Left lung (tissue), 10 donors: Measurements from ENCODE around the gene SHLD1. TPM values are rescaled to one million over a fixed set of nuclear protein-coding genes. Genes with fewer than 3 reads are reported as not detected.
A peak's percentile ranks its signal among the peaks of the same experiment; 100 is the strongest.

ENCODE experiments used
- ATAC-seq: fragments of 200-7000 bp; cut with Tn5 transposase; one replicate; pipeline ENCODE4 v1.9.1; 2020; ENCODE audit warnings: moderate library complexity
- DNase-seq, 4 donors: peaks; one replicate each; pipeline ENCODE4 v3.0.0-alpha.2; 2013 to 2020
- H3K27ac ChIP-seq, 2 donors: fragments of 200-600 bp; sonication (generic) in 1 of 2; one replicate each; pipeline versions ENCODE4 v1.5.0 to v1.8.0; 2020 to 2021
- H3K27me3 ChIP-seq, 2 donors: fragments of 200-600 bp; sonication (generic) in 1 of 2; one replicate each; pipeline versions ENCODE4 v1.5.0 to v1.8.0; 2020 to 2021
- H3K36me3 ChIP-seq, 2 donors: fragments of 200-600 bp; sonication (generic) in 1 of 2; one replicate each; pipeline versions ENCODE4 v1.5.0 to v1.8.0; 2020 to 2021
- H3K4me1 ChIP-seq, 2 donors: fragments of 200-600 bp; one replicate each; pipeline ENCODE4 v1.8.0; 2021
- H3K4me3 ChIP-seq, 2 donors: fragments of 200-600 bp; sonication (generic) in 1 of 2; one replicate each; pipeline versions ENCODE4 v1.5.0 to v1.8.0; 2020 to 2021; ENCODE audit warnings: mild to moderate bottlenecking in 1 of 2
- H3K9me3 ChIP-seq, 2 donors: fragments of 200-600 bp; sonication (generic) in 1 of 2; one replicate each; pipeline versions ENCODE4 v1.5.0 to v1.8.0; 2020 to 2021
- CTCF ChIP-seq, 2 donors: fragments of 200-600 bp; sonication (generic) in 1 of 2; IDR thresholded peaks; one replicate each; pipeline versions ENCODE4 v1.5.0 to v1.8.0; 2021; ENCODE audit warnings: antibody characterized with exemption in 2 of 2
- intact Hi-C, 2 donors: fragments of 100-400 bp; cut with DNase I; formaldehyde crosslinking; loops; one replicate each; pipeline versions ENCODE4 v1.11.2 to v1.14.2; 2022
- polyA plus RNA-seq, 6 donors: library from polyadenylated mRNA; unstranded; fragments of 120-200 nt; gene quantifications; one replicate each; pipeline ENCODE4 v1.2.1, GENCODE V29; 2013; ENCODE audit not compliant: insufficient read length in 6 of 6
- total RNA-seq, 2 donors: library from RNA; stranded (reverse); fragmentation: NEBNext Ultra II Directional; extraction: Animal tissue kit (Norgen Biotek cat#: 25700); gene quantifications; one replicate each; pipeline ENCODE4 v1.2.1, GENCODE V29; 2021
- donor health status: DM: no; HTN: yes; CAD: no.
- donor health status: DM: no; HTN: no; CAD: no.

Gene SHLD1
- total and polyA plus RNA-seq, 8 donors = 5.4 to 8.9 (median 7.7) TPM

DNA sequence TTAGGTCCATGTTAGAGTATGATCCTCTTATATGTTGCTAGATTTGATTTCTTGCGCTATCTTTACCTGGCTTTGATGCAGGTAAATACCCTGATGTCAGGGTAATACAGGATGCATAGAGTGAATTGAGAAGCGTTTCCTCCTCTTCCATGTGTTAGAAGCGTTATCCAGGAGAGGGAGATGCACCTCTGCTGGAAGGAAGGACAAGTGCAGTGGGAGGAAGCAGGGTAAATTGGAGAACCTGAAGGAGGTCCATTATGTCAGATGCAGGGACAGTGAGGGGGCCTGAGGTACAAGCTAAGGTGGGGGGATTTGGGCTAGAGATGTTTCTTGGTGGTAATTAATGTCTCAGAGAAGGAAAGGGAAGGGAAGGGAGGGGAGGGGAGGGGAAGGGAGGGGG, 7.7 kb downstream of the SHLD1 start:
- DNase-seq (no peak), ATAC-seq (no peak)
- Histone ChIP-seq H3K4me1 (no peaks in the 10 kb centered on the region), H3K27ac (no peak overlapping the region), H3K36me3 (peaks cover 0 to 10% of the 10 kb centered on the region in 2 donors), H3K4me3 (no peak overlapping the region), H3K27me3 (no peaks in the 10 kb centered on the region), H3K9me3 (no peaks in the 10 kb centered on the region)
- TF ChIP-seq CTCF (IDR thresholded peaks at IDR 0.05) = no peak
- intact Hi-C loops = no loop called here

DNA sequence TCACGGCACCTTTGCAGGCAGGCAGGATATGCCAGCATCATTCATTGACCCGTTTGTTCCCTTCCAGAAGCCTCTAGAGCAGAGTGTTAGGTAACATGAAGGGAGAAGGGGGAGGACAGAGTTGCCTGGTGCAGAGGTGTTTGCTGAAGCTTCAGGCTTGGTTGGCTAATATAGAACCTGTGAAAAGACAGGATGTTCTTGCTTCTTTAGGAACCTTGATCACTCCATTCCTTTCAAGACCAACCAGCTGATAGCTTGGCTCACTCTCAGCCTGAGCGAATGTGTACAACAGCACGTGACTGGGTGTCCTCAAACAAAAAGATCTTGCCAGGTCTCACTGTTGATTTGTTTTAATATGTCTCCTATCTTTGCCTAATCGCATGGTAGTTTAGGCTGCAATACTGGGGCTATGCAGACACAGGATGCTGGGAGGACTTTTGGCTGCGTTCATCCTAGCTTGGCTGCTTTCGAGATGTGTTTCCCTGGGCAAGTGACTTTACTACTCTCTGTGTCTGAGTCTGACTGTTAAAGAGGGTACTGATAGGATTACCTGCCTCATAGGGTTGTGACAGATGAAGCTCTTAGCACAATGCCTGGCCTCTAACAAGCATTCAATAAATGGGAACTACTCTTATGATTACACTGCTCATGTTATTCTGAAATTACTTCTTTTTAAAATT, 16.0 kb downstream of the SHLD1 start:
- Histone ChIP-seq H3K4me3 (no peak overlapping the region), H3K36me3 (no peaks in the 10 kb centered on the region), H3K4me1 (peaks cover 0 to 12% of the 10 kb centered on the region in 2 donors), H3K27me3 (no peaks in the 10 kb centered on the region), H3K27ac (no peak overlapping the region), H3K9me3 (no peaks in the 10 kb centered on the region)
- DNase-seq (no peak), ATAC-seq (no peak)
- no peak for TF ChIP-seq CTCF (IDR thresholded peaks at IDR 0.05)
- intact Hi-C loops = no loop called here

DNA sequence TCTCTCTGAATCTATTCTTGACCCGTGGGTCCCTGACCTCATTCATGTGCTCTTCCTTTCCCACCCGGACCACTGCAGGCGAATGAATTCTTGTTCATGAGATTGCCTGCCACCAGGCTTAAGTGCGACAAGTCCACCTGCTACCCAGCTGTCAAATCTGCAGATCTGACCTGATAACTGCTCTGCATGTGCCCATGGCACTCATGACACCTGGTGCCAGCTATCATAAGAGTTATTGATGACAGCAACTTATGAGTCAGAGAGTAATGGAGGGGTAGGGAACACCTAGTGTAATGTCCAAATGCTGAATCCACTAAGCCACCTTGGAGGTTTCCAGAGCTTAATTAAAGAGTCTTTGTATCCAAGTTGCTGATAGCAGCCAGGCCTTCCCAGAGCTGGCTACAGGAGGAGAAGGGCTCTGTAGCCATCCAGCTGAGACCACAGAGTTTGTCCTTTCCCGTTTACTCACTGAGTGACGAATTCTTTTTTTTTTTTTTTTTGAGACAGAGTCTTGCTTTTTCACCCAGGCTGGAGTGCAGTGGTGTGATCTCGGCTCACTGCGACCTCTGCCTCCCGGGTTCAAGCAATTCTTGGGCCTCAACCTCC, 17.4 kb downstream of the SHLD1 start:
- H3K4me3 ChIP-seq = no peak overlapping the region
- ATAC-seq (no peak), DNase-seq (no peak)
- no peak for TF ChIP-seq CTCF (IDR thresholded peaks at IDR 0.05)
- intact Hi-C loops = no loop called here
- no peaks in the 10 kb centered on the region for H3K27me3 ChIP-seq
- H3K27ac ChIP-seq = no peak overlapping the region
- H3K9me3 ChIP-seq = no peaks in the 10 kb centered on the region
- peaks cover 0 to 12% of the 10 kb centered on the region in 2 donors for H3K4me1 ChIP-seq
- peaks cover 0 to 2% of the 10 kb centered on the region in 2 donors for H3K36me3 ChIP-seq

GRCh38 chr20:5770231-5770986, 20.2 kb downstream of the SHLD1 start:
- H3K27me3 ChIP-seq = no peaks in the 10 kb centered on the region
- H3K4me3 ChIP-seq = no peak overlapping the region
- TF ChIP-seq CTCF (IDR thresholded peaks at IDR 0.05) = no peak
- H3K36me3 ChIP-seq = peaks cover 0 to 30% of the 10 kb centered on the region in 2 donors
- no peaks in the 10 kb centered on the region for H3K9me3 ChIP-seq
- ATAC-seq = no peak
- no peak for DNase-seq
- peak overlapping the region in 1 of 2 donors; percentile 39 for H3K27ac ChIP-seq
- intact Hi-C loops = no loop called here
- peaks cover 0 to 12% of the 10 kb centered on the region in 2 donors for H3K4me1 ChIP-seq

GRCh38 chr20:5770987-5771318, 20.8 kb downstream of the SHLD1 start:
- no peak for DNase-seq
- no peak for ATAC-seq
- Histone ChIP-seq H3K36me3 (peaks cover 0 to 30% of the 10 kb centered on the region in 2 donors), H3K4me1 (peaks cover 0 to 12% of the 10 kb centered on the region in 2 donors), H3K9me3 (no peaks in the 10 kb centered on the region), H3K4me3 (no peak overlapping the region), H3K27ac (no peak overlapping the region), H3K27me3 (no peaks in the 10 kb centered on the region)
- TF ChIP-seq CTCF (IDR thresholded peaks at IDR 0.05) = no peak
- intact Hi-C loops = no loop called here
